Measurements from ENCODE around the gene KMT2E.

GRCh38 chr7:105105579-105105978 lies 91.6 kb downstream of the KMT2E start:
- TF ChIP-seq CTCF (IDR thresholded peaks at IDR 0.05; ENCODE audit: low read depth, low read length, poor library complexity, severe bottlenecking) (no peak), EZH2phosphoT487 (IDR thresholded peaks at IDR 0.05; ENCODE audit: borderline replicate concordance, low read length) (no peak)

All from DOHH2 (cell line).